Measurements from ENCODE around the gene SMPDL3A. TPM values are rescaled to one million over a fixed set of nuclear protein-coding genes. Genes with fewer than 3 reads are reported as not detected.

The SMPDL3A gene
- total RNA-seq, 2 experiments from 2014 or later: 0.22 to 0.52 TPM

DNA sequence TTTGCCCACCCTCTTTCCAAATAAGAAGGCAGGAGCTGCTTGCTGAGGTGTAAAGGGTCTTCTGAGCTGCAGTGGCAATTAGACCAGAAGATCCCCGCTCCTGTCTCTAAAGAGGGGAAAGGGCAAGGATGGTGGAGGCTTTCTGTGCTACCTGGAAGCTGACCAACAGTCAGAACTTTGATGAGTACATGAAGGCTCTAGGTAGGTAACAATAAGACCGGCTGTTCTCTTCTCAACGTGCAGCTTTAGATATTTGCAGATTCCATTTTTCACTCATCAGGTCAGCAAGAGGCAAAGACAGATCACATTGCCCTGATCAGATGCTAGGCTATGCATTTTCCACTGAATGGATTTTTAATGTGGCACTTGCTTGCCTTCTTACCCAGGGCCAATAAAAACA, 9.4 kb upstream of the SMPDL3A start, which contains the start of gene FABP7:
Gene FABP7 (plus strand): TSS at position 50 of the 400 bp plus-strand sequence. CDS start 79 bp downstream, at position 129.
- Mint-ChIP-seq H3K4me1 (ENCODE audit: low read depth) (no peaks in the 10 kb centered on the region), H3K27me3 (peaks cover 5% of the 10 kb centered on the region), H3K9me3 (peaks cover 2% of the 10 kb centered on the region), H3K27ac (no peak within 1 kb of the TSS), H3K4me3 (no peak within 1 kb of the TSS), H3K36me3 (ENCODE audit: low read depth) (no peaks in the 10 kb centered on the region)
- POLR2A ChIA-PET: no interaction called here
- Histone ChIP-seq H3K27me3 (ENCODE audit: control insufficient read depth in 1 of 2, insufficient read depth in 2 of 2, low read length in 2 of 2) (no peaks in the 10 kb centered on the region), H3K4me3 (ENCODE audit: low read length) (no peak within 1 kb of the TSS), H3K27ac (ENCODE audit: low read depth in 1 of 2, low read length in 2 of 2) (no peak within 1 kb of the TSS), H3K36me3 (ENCODE audit: insufficient read depth, low read length) (no peaks in the 10 kb centered on the region), H3K9me3 (ENCODE audit: control insufficient read depth in 1 of 2, insufficient read depth in 1 of 2, low read length in 2 of 2) (peaks cover 0 to 4% of the 10 kb centered on the region in 2 experiments), H3K4me1 (ENCODE audit: insufficient read depth, low read length) (no peaks in the 10 kb centered on the region)
- DNase-seq: no peak
- ATAC-seq (ENCODE audit: poor library complexity): no peak
- intact Hi-C loops (cut with DNase I, micrococcal nuclease): no loop called here
- CTCF ChIA-PET: no interaction called here
- TF ChIP-seq CTCF (IDR thresholded peaks at IDR 0.05): no peak

DNA sequence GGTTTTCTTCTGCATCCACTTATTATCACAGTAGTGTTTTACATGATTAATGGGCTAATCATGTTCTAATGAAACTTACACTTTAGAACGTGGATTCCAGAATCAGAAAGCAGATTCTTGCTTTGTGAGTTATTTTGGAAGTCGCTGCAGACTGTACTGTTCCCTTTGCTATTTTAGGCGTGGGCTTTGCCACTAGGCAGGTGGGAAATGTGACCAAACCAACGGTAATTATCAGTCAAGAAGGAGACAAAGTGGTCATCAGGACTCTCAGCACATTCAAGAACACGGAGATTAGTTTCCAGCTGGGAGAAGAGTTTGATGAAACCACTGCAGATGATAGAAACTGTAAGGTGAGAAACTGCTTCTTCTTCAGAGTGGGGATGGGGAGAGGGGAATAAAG, 8.9 kb upstream of the SMPDL3A start:
- Mint-ChIP-seq H3K4me3 (no peak overlapping the region), H3K9me3 (peaks cover 2% of the 10 kb centered on the region), H3K27me3 (peaks cover 5% of the 10 kb centered on the region), H3K4me1 (ENCODE audit: low read depth) (no peaks in the 10 kb centered on the region), H3K36me3 (ENCODE audit: low read depth) (no peaks in the 10 kb centered on the region), H3K27ac (no peak overlapping the region)
- POLR2A ChIA-PET: no interaction called here
- Histone ChIP-seq H3K27me3 (ENCODE audit: control insufficient read depth in 1 of 2, insufficient read depth in 2 of 2, low read length in 2 of 2) (no peaks in the 10 kb centered on the region), H3K27ac (ENCODE audit: low read depth in 1 of 2, low read length in 2 of 2) (no peak overlapping the region), H3K4me3 (ENCODE audit: low read length) (no peak overlapping the region), H3K9me3 (ENCODE audit: control insufficient read depth in 1 of 2, insufficient read depth in 1 of 2, low read length in 2 of 2) (peaks cover 0 to 4% of the 10 kb centered on the region in 2 experiments), H3K4me1 (ENCODE audit: insufficient read depth, low read length) (no peaks in the 10 kb centered on the region), H3K36me3 (ENCODE audit: insufficient read depth, low read length) (no peaks in the 10 kb centered on the region)
- intact Hi-C loops (cut with DNase I, micrococcal nuclease): no loop called here
- CTCF ChIA-PET: no interaction called here
- ATAC-seq (ENCODE audit: poor library complexity) (no peak), DNase-seq (no peak)
- no peak for TF ChIP-seq CTCF (IDR thresholded peaks at IDR 0.05)

DNA sequence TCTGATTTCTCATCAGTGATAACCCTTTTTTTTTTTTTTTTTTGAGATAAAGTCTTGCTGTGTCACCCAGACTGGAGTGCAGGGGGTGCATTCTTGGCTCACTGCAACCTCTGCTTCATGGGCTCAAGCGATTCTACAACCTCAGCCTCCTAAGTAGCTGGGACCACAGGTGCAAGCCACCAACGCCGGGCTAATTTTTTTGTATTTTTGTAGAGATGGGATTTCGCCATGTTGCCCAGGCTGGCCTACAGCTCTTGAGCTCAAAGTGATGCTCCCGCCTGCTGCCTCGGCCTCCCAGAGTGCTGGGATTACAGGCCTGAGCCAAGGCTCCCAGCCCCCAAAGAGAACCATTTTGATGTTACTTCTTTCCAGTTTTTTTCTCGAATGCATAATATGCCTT, 7.3 kb upstream of the SMPDL3A start:
- no peaks in the 10 kb centered on the region for H3K36me3 Mint-ChIP-seq (ENCODE audit: low read depth)
- POLR2A ChIA-PET: no interaction called here
- intact Hi-C loops (cut with DNase I, micrococcal nuclease): no loop called here
- TF ChIP-seq CTCF (IDR thresholded peaks at IDR 0.05): no peak
- Histone ChIP-seq H3K4me3 (ENCODE audit: low read length) (no peak overlapping the region), H3K27me3 (ENCODE audit: control insufficient read depth in 1 of 2, insufficient read depth in 2 of 2, low read length in 2 of 2) (peaks cover 0 to 8% of the 10 kb centered on the region in 2 experiments), H3K27ac (ENCODE audit: low read depth in 1 of 2, low read length in 2 of 2) (no peak overlapping the region), H3K9me3 (ENCODE audit: control insufficient read depth in 1 of 2, insufficient read depth in 1 of 2, low read length in 2 of 2) (peaks cover 0 to 4% of the 10 kb centered on the region in 2 experiments), H3K36me3 (ENCODE audit: insufficient read depth, low read length) (no peaks in the 10 kb centered on the region), H3K4me1 (ENCODE audit: insufficient read depth, low read length) (no peaks in the 10 kb centered on the region)
- H3K27ac Mint-ChIP-seq: no peak overlapping the region
- ATAC-seq (ENCODE audit: poor library complexity): no peak
- no peak for DNase-seq
- CTCF ChIA-PET: no interaction called here
- no peaks in the 10 kb centered on the region for H3K9me3 Mint-ChIP-seq
- no peak overlapping the region for H3K4me3 Mint-ChIP-seq
- peaks cover 11% of the 10 kb centered on the region for H3K27me3 Mint-ChIP-seq
- H3K4me1 Mint-ChIP-seq (ENCODE audit: low read depth): no peaks in the 10 kb centered on the region

Data from CD4-positive, alpha-beta T cell (primary cell).